HEK293 (cell line): ENCODE results near the gene COL5A3.

Experiments
- ATF2 ChIP-seq: fragments of 450-650 bp; formaldehyde crosslinking; IDR thresholded peaks from 2 replicates; pipeline ENCODE4 v1.5.1; 2016; ENCODE audit warnings: missing biosample characterization, missing genetic modification characterization, low read depth
- CTCF ChIP-seq: fragments of 450-650 bp; formaldehyde crosslinking; IDR thresholded peaks from 2 replicates; pipeline ENCODE4 v1.5.1; 2016; ENCODE audit warnings: missing biosample characterization, missing genetic modification characterization
- GLIS1 ChIP-seq: fragments of 450-650 bp; formaldehyde crosslinking; IDR thresholded peaks from 2 replicates; pipeline ENCODE4 v1.5.1; 2016; ENCODE audit warnings: missing biosample characterization, missing genetic modification characterization
- KLF7 ChIP-seq: fragments of 450-650 bp; formaldehyde crosslinking; IDR thresholded peaks from 2 replicates; pipeline ENCODE4 v1.5.1; 2016; ENCODE audit warnings: missing biosample characterization, missing genetic modification characterization, borderline replicate concordance
- REST ChIP-seq: fragments of 450-650 bp; formaldehyde crosslinking; IDR thresholded peaks from 2 replicates; pipeline ENCODE4 v1.5.1; 2016; ENCODE audit warnings: missing biosample characterization, missing genetic modification characterization
- TCF7L2 ChIP-seq: IDR thresholded peaks from 2 replicates; pipeline ENCODE4 v1.6.1; 2011; ENCODE audit warnings: low read depth, mild to moderate bottlenecking, inconsistent platforms, low read length, moderate library complexity, borderline replicate concordance
- ZBTB11 ChIP-seq: fragments of 450-650 bp; formaldehyde crosslinking; conservative IDR thresholded peaks from 2 replicates; pipeline ENCODE4 v1.5.1; 2016; ENCODE audit warnings: low read depth, missing biosample characterization, missing genetic modification characterization
- ZBTB26 ChIP-seq: fragments of 450-650 bp; formaldehyde crosslinking; optimal IDR thresholded peaks from 2 replicates; pipeline ENCODE3; 2016; ENCODE audit warnings: missing biosample characterization, mild to moderate bottlenecking, missing genetic modification characterization
- ZBTB49 ChIP-seq: fragments of 450-650 bp; formaldehyde crosslinking; IDR thresholded peaks from 2 replicates; pipeline ENCODE4 v1.5.1; 2016; ENCODE audit warnings: missing biosample characterization, missing genetic modification characterization, low read depth
- ZNF280D ChIP-seq: fragments of 450-650 bp; formaldehyde crosslinking; IDR thresholded peaks from 2 replicates; pipeline ENCODE4 v1.5.1; 2016; ENCODE audit warnings: missing biosample characterization, missing genetic modification characterization
- ZNF341 ChIP-seq: fragments of 450-650 bp; formaldehyde crosslinking; IDR thresholded peaks from 2 replicates; pipeline ENCODE4; 2016; ENCODE audit warnings: low read depth, missing biosample characterization, missing genetic modification characterization
- ZNF549 ChIP-seq: fragments of 450-650 bp; IDR thresholded peaks from 2 replicates; pipeline ENCODE4 v1.5.1; 2018; ENCODE audit warnings: missing biosample characterization, missing genetic modification characterization, mild to moderate bottlenecking, inconsistent platforms, moderate library complexity
- ZNF639 ChIP-seq: fragments of 450-650 bp; formaldehyde crosslinking; IDR thresholded peaks from 2 replicates; pipeline ENCODE4 v1.5.1; 2016; ENCODE audit warnings: missing biosample characterization, missing genetic modification characterization
- ZNF777 ChIP-seq: fragments of 450-650 bp; formaldehyde crosslinking; IDR thresholded peaks from 2 replicates; pipeline ENCODE4 v1.5.1; 2017; ENCODE audit warnings: missing biosample characterization, missing genetic modification characterization, borderline replicate concordance

GRCh38 chr19:9912551-9913236 lies 97.6 kb downstream of the COL5A3 start:
- TF ChIP-seq ZBTB11 (no peak), CTCF (tag by site-specific recombination) (no peak), KLF7 (tag by site-specific recombination) (no peak), ZNF280D (no peak), REST (tag by site-specific recombination) (no peak), GLIS1 (tag by site-specific recombination) (peak; percentile 51), ZNF639 (tag by site-specific recombination) (no peak), ZNF777 (no peak), ZBTB49 (tag by site-specific recombination) (no peak), TCF7L2 (no peak), ZNF341 (no peak), ATF2 (tag by site-specific recombination) (no peak), ZNF549 (tag by site-specific recombination) (no peak), ZBTB26 (tag by site-specific recombination) (no peak)
